GM19351 (cell line): Measurements from ENCODE around the gene NRN1L.
A peak's percentile ranks its signal among the peaks of the same experiment; 100 is the strongest.

Experiments
- ATAC-seq: cut with Tn5 transposase; IDR thresholded peaks from one replicate; pipeline ENCODE4 v1.9.1; 2021; ENCODE audit warnings: mild to moderate bottlenecking, moderate library complexity; ENCODE audit not compliant: unreplicated experiment

Gene NRN1L

DNA sequence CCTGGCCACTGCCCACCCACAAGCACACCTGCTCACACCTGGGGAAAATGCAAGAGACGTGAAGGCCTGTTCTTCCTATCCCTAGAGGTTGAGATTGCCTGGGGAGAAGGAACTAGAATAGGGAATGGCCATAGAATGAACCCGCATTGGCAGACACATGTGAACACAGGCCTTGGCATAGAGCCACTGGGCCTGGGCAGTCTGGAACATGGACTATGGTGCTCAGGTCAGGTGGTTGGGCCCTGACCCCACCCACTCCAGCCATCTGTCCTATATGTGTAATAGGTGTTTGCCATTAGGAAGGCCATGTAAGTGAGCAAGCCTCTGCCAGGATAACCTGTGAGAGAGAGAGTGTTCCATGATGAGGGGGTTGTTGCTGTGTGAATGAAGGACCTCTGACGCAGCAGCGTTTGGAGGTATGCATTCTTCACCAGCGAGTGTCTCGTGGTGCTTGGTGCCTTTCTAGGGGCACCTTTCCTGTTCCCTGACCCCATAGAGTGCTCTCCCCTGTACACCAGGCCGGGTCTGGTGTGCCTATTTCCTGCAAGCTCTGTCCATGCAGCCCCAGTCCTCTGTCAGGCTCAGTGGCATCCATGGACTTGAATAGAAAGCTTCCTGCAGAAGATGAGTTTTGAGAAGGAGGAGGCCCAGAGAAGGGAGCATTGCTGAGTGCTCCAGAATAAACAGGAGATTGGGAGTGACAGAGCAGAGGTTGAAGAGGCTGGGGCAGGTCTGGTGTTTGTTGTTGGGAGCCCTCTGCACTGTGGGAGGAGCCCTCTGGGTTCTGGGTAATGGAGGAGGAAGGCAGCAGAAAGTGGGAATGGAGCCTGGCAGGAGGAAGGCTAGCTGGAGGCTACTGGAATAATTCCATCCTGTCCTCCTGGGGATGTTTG is 31.4 kb downstream of the NRN1L start:
- no peak for ATAC-seq

DNA sequence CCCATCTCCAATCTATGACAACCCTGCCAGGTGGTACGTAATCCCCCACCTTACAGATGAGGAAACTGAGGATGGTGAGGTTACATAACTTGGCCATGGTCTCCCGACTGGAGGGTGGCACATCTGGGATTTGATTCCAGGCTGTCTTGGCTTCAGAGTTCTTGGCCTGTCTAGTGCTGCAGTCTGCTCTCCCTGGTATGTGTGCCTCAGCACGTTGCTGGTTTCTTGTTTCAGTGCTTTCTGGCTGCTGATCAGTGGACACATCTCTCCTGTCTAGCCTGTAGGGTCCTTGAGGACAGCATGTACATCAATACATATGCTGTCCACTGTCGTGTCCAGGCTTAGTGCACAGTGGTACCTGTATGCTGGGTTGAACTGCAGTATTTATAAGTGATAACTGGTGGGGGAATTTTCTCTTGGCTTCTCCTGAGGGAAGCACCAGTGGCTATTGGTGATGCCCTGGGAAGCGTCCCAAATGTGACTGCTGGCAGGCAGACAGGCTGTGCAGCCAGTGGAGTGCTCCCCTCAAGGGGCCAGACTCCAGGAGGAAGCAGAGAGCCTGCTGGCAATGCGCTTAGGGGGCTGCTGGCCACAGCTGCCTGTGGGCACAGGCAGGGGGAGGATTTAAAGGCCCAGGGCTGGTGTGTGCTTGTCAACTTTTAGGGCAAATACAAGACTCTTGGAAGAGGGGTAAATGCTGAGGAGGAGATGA is 32.6 kb downstream of the NRN1L start:
- ATAC-seq: no peak

GRCh38 chr16:67917852-67918236 is 33.2 kb downstream of the NRN1L start:
- no peak for ATAC-seq

DNA sequence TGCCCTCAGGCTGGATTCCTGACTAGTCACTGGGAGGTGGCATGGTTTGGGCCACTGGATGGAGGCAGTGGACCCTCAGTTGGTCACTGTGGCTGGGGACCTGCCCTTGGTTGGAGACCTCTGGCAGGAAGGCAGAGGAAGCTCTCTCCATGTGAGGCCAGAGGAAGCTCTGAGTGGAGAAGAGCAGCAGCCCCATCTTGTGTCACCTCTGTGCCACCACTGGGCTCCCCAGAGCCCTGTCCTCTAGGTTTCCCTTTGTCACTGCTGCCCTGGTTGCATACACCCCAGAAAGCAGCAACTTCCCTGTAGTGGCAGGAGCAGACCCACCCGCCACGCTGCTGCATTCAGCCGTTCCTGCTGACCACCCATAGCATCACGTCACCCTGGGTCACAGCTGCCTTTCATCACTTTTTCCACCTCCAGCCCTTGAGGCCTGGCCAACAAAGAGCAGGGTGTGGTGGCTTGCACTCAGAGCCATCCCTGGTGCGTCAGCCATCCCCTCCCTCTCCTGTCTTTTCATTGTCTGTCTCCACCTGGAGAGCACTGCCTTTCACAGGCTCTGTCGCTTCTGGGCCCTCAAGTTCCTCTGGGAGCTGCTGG is 35.0 kb downstream of the NRN1L start:
- ATAC-seq: no peak

- ATAC-seq: no peak
Observed at GRCh38 chr16:67922221-67922620, 37.5 kb downstream of the NRN1L start.

DNA sequence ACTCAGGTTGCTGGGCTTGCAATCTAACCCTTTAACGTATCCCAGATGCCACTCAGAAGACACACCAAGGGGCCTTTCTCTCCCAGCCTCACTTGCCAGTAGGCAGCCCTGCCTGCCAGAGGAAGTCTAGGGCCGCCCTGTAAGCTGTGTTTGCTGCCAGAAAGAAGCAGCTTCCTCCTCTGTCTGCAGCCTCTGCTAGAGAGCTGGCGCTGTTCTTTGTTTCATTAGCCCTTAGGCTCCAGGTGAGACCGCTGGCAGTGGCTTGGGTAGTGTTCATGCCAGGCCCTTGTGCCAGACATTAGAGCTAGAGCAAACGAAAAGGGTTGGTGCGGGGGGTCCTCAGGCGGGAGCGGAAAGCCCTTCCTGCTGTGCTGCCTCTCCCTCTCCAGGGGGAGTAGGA is 38.1 kb downstream of the NRN1L start:
- ATAC-seq: no peak

- ATAC-seq: no peak
Observed at GRCh38 chr16:67923414-67924116, 38.9 kb downstream of the NRN1L start.

- no peak for ATAC-seq
Observed at GRCh38 chr16:67924140-67924906, 39.6 kb downstream of the NRN1L start.

DNA sequence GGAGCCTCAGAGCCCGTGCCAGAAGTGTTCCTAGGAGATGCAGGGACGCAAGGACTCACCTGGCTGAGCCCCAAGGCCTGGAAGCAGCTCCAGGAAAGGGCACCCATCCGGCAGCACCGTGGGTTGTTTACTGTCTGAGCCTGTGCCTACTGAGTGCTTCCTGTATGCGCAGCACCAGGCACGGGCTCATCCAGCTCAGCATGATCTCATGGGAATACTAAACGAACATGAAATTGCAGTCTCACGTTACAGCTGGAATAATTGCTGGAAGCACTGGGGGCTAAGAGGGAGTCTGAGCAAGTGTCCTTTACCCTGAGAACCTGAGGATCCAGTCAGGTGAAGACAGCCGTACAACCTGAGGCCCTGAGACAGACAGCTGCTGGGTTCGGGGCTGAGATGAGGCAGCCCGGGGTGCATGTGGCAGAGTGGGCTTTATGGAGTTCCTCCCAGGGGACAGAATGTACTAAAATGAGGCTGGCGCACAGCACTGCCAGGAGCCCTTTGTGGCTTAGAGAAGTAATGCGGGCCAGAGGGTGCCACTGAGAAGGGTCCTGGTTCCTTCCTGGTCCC is 41.6 kb downstream of the NRN1L start:
- ATAC-seq: no peak

- no peak for ATAC-seq
Observed at GRCh38 chr16:67927131-67927941, 42.7 kb downstream of the NRN1L start.

- no peak for ATAC-seq
Observed at GRCh38 chr16:67928147-67928546, 43.5 kb downstream of the NRN1L start.

- ATAC-seq: peak; percentile 53
Observed at GRCh38 chr16:67928561-67929364, 44.1 kb downstream of the NRN1L start.

- ATAC-seq: no peak
Observed at GRCh38 chr16:67930191-67930590, 45.5 kb downstream of the NRN1L start.

- ATAC-seq: no peak
Observed at GRCh38 chr16:67930678-67931211, 46.1 kb downstream of the NRN1L start.

- no peak for ATAC-seq
Observed at GRCh38 chr16:67931712-67932461, 47.2 kb downstream of the NRN1L start, which contains the start of gene CTRL. Gene CTRL (minus strand): TSS chr16:67931862. CDS start chr16:67931852, 10 bp downstream.

DNA sequence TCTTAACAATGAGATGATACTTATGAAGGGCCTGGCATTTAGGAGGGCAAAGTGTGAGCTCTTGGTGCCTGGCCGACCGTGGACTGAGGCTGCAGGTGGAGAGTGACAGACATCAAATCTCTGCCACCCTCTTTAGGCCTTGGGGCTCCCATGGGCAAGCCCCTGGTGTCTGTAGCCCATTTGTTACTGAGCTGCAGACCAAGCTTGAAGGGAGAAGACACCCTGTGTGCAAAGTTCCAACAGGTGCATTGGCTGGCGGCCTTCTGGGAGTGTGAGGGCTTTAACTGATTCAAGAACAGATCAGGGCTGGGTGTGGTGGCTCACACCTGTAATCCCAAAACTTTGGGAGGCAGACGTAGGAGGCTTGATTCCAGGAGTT is 47.8 kb downstream of the NRN1L start:
- ATAC-seq: no peak

GRCh38 chr16:67933805-67934204 is 49.1 kb downstream of the NRN1L start:
- ATAC-seq: no peak
